IMR-90 (cell line): ENCODE measurements around the gene PDGFA. TPM values are rescaled to one million over a fixed set of nuclear protein-coding genes. Genes with fewer than 3 reads are reported as not detected.

Source experiments
- ATAC-seq: fragments of 200-7000 bp; cut with Tn5 transposase; 2 replicates; pipeline ENCODE4 v1.9.1; 2020; ENCODE audit warnings: low read depth, mild to moderate bottlenecking, moderate library complexity
- BruUV-seq: library from RNA; stranded (reverse); fragments of 400-500 nt; replicated peaks from 2 replicates; lab custom pipeline; 2021; lab: Mats Ljungman, UMichigan
- CTCF ChIA-PET: fragments of 300-600 bp; formaldehyde crosslinking; extraction: SDS; loops from one replicate; lab custom pipeline; 2021; ENCODE audit warnings: antibody characterized with exemption; lab: Yijun Ruan, JAX
- POLR2A ChIA-PET: fragments of 300-600 bp; sonication (Branson Sonifier 250); formaldehyde crosslinking; loops from one replicate; lab custom pipeline; 2022; ENCODE audit warnings: antibody characterized with exemption; ENCODE audit not compliant: unreplicated experiment; lab: Charles Lee
- DNase-seq: peaks from one replicate; pipeline ENCODE4 v3.0.0; 2013
- H2AFZ ChIP-seq: replicated peaks from 2 replicates; pipeline ENCODE3; 2013; ENCODE audit warnings: low read length, mild to moderate bottlenecking; ENCODE audit not compliant: poor library complexity
- H2AK5ac ChIP-seq: 2 replicates; pipeline ENCODE4 v1.6.1; 2013; ENCODE audit warnings: low read depth, low read length, inconsistent platforms
- H2AK9ac ChIP-seq: replicated peaks from 2 replicates; pipeline ENCODE3; 2013; ENCODE audit warnings: mild to moderate bottlenecking, low read depth, low read length, moderate library complexity; ENCODE audit not compliant: poor library complexity
- H2BK120ac ChIP-seq: 2 replicates; pipeline ENCODE4 v1.6.1; 2013; ENCODE audit warnings: low read depth, low read length, inconsistent platforms
- H2BK15ac ChIP-seq: 3 replicates; pipeline ENCODE4 v1.6.1; 2013; ENCODE audit warnings: low read depth, low read length, inconsistent platforms
- H2BK20ac ChIP-seq: 2 replicates; pipeline ENCODE4 v1.6.1; 2013; ENCODE audit warnings: low read depth, mild to moderate bottlenecking, inconsistent platforms, low read length, moderate library complexity
- H2BK5ac ChIP-seq: 2 replicates; pipeline ENCODE4 v1.6.1; 2013; ENCODE audit warnings: mild to moderate bottlenecking, low read depth, low read length, inconsistent platforms; ENCODE audit not compliant: poor library complexity, severe bottlenecking
- H3K14ac ChIP-seq: replicated peaks from 2 replicates; pipeline ENCODE4 v1.6.1; 2013; ENCODE audit warnings: low read depth, low read length, inconsistent platforms
- H3K18ac ChIP-seq: 2 replicates; pipeline ENCODE4 v1.6.1; 2013; ENCODE audit warnings: low read depth, low read length, control low read depth
- H3K23ac ChIP-seq: 2 replicates; pipeline ENCODE4 v1.6.1; 2013; ENCODE audit warnings: low read depth, low read length, inconsistent platforms
- H3K27ac ChIP-seq: 2 replicates; pipeline ENCODE4 v1.5.1; 2013; ENCODE audit warnings: mild to moderate bottlenecking, control low read depth, low read length; ENCODE audit not compliant: insufficient read depth
- H3K27me3 ChIP-seq: 2 replicates; pipeline ENCODE4 v1.6.1; 2013; ENCODE audit warnings: low read length; ENCODE audit not compliant: control insufficient read depth, insufficient read depth
- H3K36me3 ChIP-seq: 2 replicates; pipeline ENCODE4 v1.6.1; 2013; ENCODE audit warnings: low read length, mixed read lengths; ENCODE audit not compliant: control insufficient read depth, insufficient read depth
- H3K4ac ChIP-seq: 2 replicates; pipeline ENCODE4 v1.6.1; 2013; ENCODE audit warnings: low read depth, low read length, inconsistent platforms
- H3K4me1 ChIP-seq: 2 replicates; pipeline ENCODE4 v1.6.1; 2013; ENCODE audit warnings: low read length, mixed read lengths; ENCODE audit not compliant: control insufficient read depth, insufficient read depth
- H3K4me2 ChIP-seq: 2 replicates; pipeline ENCODE4 v1.6.1; 2013; ENCODE audit warnings: low read depth, mild to moderate bottlenecking, control low read depth, low read length, moderate library complexity
- H3K4me3 ChIP-seq: 2 replicates; pipeline ENCODE4 v1.5.1; 2013; ENCODE audit warnings: low read depth, mild to moderate bottlenecking, control low read depth, low read length, moderate library complexity; ENCODE audit not compliant: insufficient read depth
- H3K56ac ChIP-seq: 2 replicates; pipeline ENCODE4 v1.6.1; 2013; ENCODE audit warnings: low read length, inconsistent platforms; ENCODE audit not compliant: insufficient read depth; ENCODE audit errors: extremely low read depth
- H3K79me1 ChIP-seq, 2 experiments: 2 replicates each; pipeline ENCODE4 v1.6.1; 2013; ENCODE audit warnings: low read length in 2 of 2, inconsistent platforms in 1 of 2, low read depth in 1 of 2
- H3K9ac ChIP-seq: 2 replicates; pipeline ENCODE4 v1.6.1; 2013; ENCODE audit warnings: low read depth, low read length, control low read depth
- H3K9me1 ChIP-seq: 2 replicates; pipeline ENCODE4 v1.6.1; 2013; ENCODE audit warnings: low read length, inconsistent platforms; ENCODE audit not compliant: insufficient read depth
- H3K9me3 ChIP-seq: 2 replicates; pipeline ENCODE4 v1.6.1; 2013; ENCODE audit warnings: low read length; ENCODE audit not compliant: control insufficient read depth, insufficient read depth
- H4K20me1 ChIP-seq: 2 replicates; pipeline ENCODE4 v1.6.1; 2013; ENCODE audit warnings: low read length, inconsistent platforms; ENCODE audit not compliant: insufficient read depth
- H4K5ac ChIP-seq: 2 replicates; pipeline ENCODE4 v1.6.1; 2013; ENCODE audit warnings: mild to moderate bottlenecking, low read depth, low read length, control low read depth
- H4K8ac ChIP-seq, 2 experiments: 2 replicates each; pipeline ENCODE4 v1.6.1; 2013; ENCODE audit warnings: low read depth in 2 of 2, low read length in 2 of 2, control low read depth in 1 of 2, inconsistent platforms in 1 of 2
- H4K91ac ChIP-seq: 2 replicates; pipeline ENCODE4 v1.6.1; 2013; ENCODE audit warnings: low read depth, low read length, inconsistent platforms; ENCODE audit not compliant: insufficient read depth
- BHLHE40 ChIP-seq: fragments of 150-350 bp; IDR thresholded peaks from 2 replicates; pipeline ENCODE4 v1.6.1; 2016; ENCODE audit warnings: mild to moderate bottlenecking, low read depth, low read length
- CEBPB ChIP-seq: IDR thresholded peaks from 2 replicates; pipeline ENCODE4 v1.6.1; 2012; ENCODE audit warnings: low read depth, low read length, improper control_type of control experiment
- CHD1 ChIP-seq: IDR thresholded peaks from 2 replicates; pipeline ENCODE4 v1.6.1; 2012; ENCODE audit warnings: low read depth, low read length, improper control_type of control experiment
- FOS ChIP-seq: fragments of 150-350 bp; IDR thresholded peaks from 2 replicates; pipeline ENCODE4 v1.6.1; 2016; ENCODE audit warnings: low read depth, low read length
- MAFK ChIP-seq: IDR thresholded peaks from 2 replicates; pipeline ENCODE4 v1.6.1; 2012; ENCODE audit warnings: low read depth, low read length, improper control_type of control experiment
- MAZ ChIP-seq: IDR thresholded peaks from 2 replicates; pipeline ENCODE4 v1.6.1; 2012; ENCODE audit warnings: low read depth, mild to moderate bottlenecking, low read length, improper control_type of control experiment, moderate library complexity, borderline replicate concordance
- MXI1 ChIP-seq: IDR thresholded peaks from 2 replicates; pipeline ENCODE4 v1.6.1; 2012; ENCODE audit warnings: low read depth, mild to moderate bottlenecking, low read length, moderate library complexity, borderline replicate concordance
- NFE2L2 ChIP-seq: fragments of 150-350 bp; IDR thresholded peaks from 2 replicates; pipeline ENCODE4 v1.6.1; 2016; ENCODE audit warnings: low read depth, mild to moderate bottlenecking, low read length
- POLR2A ChIP-seq: IDR thresholded peaks from 2 replicates; pipeline ENCODE4 v1.6.1; 2012; ENCODE audit warnings: mild to moderate bottlenecking, low read depth, low read length
- RAD21 ChIP-seq: IDR thresholded peaks from 2 replicates; pipeline ENCODE4 v1.6.1; 2012; ENCODE audit warnings: low read length, improper control_type of control experiment
- RCOR1 ChIP-seq: IDR thresholded peaks from 2 replicates; pipeline ENCODE4 v1.6.1; 2012; ENCODE audit warnings: mild to moderate bottlenecking, low read length, improper control_type of control experiment; ENCODE audit not compliant: insufficient replicate concordance
- RFX5 ChIP-seq: IDR thresholded peaks from 2 replicates; pipeline ENCODE4 v1.8.0; 2012; ENCODE audit warnings: low read depth, mild to moderate bottlenecking, low read length, moderate library complexity
- SMC3 ChIP-seq: fragments of 150-350 bp; IDR thresholded peaks from 2 replicates; pipeline ENCODE4 v1.6.1; 2016; ENCODE audit warnings: low read depth, mild to moderate bottlenecking, antibody characterized with exemption, low read length, moderate library complexity
- WGBS, 2 experiments: methylation state at CpG; one replicate each; pipeline versions ENCODE4 v1.1.5 to v1.1.7; 2013; ENCODE audit warnings: missing lambda C conversion rate in 2 of 2; ENCODE audit not compliant: insufficient read length in 1 of 2; ENCODE audit errors: extremely low coverage in 2 of 2; 5-methylcytosine and 5-hydroxymethylcytosine counted together
- dilution Hi-C: fragments of 300-500 bp; cut with HindIII; formaldehyde crosslinking; loops from one replicate; pipeline ENCODE4 v1.14.3; 2018; ENCODE audit warnings: low sequenced_read_pairs; ENCODE audit not compliant: unreplicated experiment
- in situ Hi-C: fragments of 300-500 bp; cut with MboI; formaldehyde crosslinking; loops from 3 replicates; pipeline ENCODE4 v1.14.3; 2019; ENCODE audit warnings: low sequenced_read_pairs, inconsistent platforms, mixed read lengths
- intact Hi-C: fragments of 100-400 bp; cut with micrococcal nuclease; formaldehyde crosslinking; loops from 2 replicates; pipeline ENCODE4 v1.10.0; 2022
- polyA plus RNA-seq, 3 experiments: library from polyadenylated mRNA; depleted of rRNA; stranded (reverse); fragments of >200 nt; gene quantifications; 2 replicates each; pipeline ENCODE4 v1.2.3, GENCODE V29; 2012; ENCODE audit warnings: low replicate concordance in 1 of 3
- total RNA-seq: library from RNA; depleted of rRNA; stranded (reverse); fragments of >200 nt; gene quantifications from 2 replicates; pipeline ENCODE4 v1.2.3, GENCODE V29; 2012
- TF ChIP-seq, protein P1 (sequence below): fragments of 150-350 bp; IDR thresholded peaks from 2 replicates; pipeline ENCODE4 v1.6.1; 2017; ENCODE audit warnings: mild to moderate bottlenecking, antibody characterized with exemption, low read length, low read depth
- TF ChIP-seq, protein P2 (sequence below): fragments of 150-350 bp; IDR thresholded peaks from 2 replicates; pipeline ENCODE4 v1.6.1; 2016; ENCODE audit warnings: low read depth, mild to moderate bottlenecking, low read length, moderate library complexity, borderline replicate concordance
- TF ChIP-seq, protein P3 (sequence below): conservative IDR thresholded peaks from 2 replicates; pipeline ENCODE4 v1.5.1; 2012; ENCODE audit warnings: mild to moderate bottlenecking, low read depth, low read length, improper control_type of control experiment

The PDGFA gene
- total and polyA plus RNA-seq, 2 of the 4 experiments (the other 2 are of a cell fraction), result 3.3 to 3.8 TPM

DNA sequence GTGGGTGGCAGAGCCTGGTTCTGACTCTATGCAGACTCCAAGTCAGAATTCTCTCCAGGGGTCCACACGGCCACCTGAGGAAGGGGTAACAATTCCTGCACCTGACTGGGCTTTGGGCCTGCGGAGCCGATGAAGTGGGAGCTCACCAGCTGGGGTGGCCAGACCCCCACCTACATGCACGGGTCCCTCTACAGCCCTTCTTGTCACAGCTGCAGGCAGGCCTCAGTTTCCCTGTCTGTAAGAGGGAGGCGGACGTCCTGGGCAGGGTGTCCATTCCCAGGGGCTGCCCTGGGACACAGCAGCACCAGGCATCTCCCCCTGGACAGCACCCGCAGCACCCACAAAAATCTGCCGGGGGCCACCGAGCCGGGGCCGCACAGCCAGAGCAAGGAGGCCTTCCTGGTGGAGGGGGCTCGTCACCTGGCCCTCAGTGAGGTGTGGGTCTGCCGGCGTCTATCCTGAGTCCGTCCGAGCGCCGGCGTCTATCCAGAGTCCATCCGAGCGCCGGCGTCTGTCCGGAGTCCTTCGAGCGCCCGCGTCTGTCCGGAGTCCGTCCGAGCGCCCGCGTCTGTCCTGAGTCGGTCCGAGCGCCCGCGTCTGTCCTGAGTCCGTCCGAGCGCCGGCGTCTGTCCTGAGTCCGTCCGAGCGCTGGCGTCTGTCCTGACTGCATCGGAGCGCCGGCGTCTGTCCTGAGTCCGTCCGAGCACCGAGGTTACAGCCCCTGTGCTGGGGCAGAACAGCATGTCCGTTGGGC lies 65.1 kb downstream of the PDGFA start:
- no peak overlapping the region for H4K8ac ChIP-seq
- ChIA-PET CTCF (no interaction called here), POLR2A (no interaction called here)
- no peak overlapping the region for H3K27ac ChIP-seq
- DNase-seq, result no peak
- H3K9me3 ChIP-seq, result no peaks in the 10 kb centered on the region; the same call in 1 of the 2 replicates
- no peaks in the 10 kb centered on the region for H3K79me1 ChIP-seq
- no TSS peak for BruUV-seq
- no peak overlapping the region for H2BK20ac ChIP-seq
- peaks cover 2% of the 10 kb centered on the region; the same call in 1 of the 2 replicates for H4K20me1 ChIP-seq
- H3K9me1 ChIP-seq, result no peaks in the 10 kb centered on the region
- H3K9ac ChIP-seq, result no peak overlapping the region
- ATAC-seq, result no peak
- H3K14ac ChIP-seq, result no peak overlapping the region
- no peak overlapping the region for H2AK5ac ChIP-seq
- no peak overlapping the region for H3K4me3 ChIP-seq
- dilution Hi-C loops (no loop called here), intact Hi-C loops (no loop called here), in situ Hi-C loops (no loop called here)
- H2AFZ ChIP-seq, result no peak overlapping the region
- H3K36me3 ChIP-seq, result no peaks in the 10 kb centered on the region
- H4K91ac ChIP-seq, result no peak overlapping the region
- H3K56ac ChIP-seq, result no peak overlapping the region
- TF ChIP-seq, protein P1, sequence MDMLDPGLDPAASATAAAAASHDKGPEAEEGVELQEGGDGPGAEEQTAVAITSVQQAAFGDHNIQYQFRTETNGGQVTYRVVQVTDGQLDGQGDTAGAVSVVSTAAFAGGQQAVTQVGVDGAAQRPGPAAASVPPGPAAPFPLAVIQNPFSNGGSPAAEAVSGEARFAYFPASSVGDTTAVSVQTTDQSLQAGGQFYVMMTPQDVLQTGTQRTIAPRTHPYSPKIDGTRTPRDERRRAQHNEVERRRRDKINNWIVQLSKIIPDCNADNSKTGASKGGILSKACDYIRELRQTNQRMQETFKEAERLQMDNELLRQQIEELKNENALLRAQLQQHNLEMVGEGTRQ, result no peak
- TF ChIP-seq FOS, result no peak
- no peak for TF ChIP-seq MXI1
- no peak for TF ChIP-seq BHLHE40
- TF ChIP-seq RAD21, result no peak
- TF ChIP-seq MAFK, result no peak
- TF ChIP-seq RCOR1, result no peak
- TF ChIP-seq POLR2A, result no peak
- no peak for TF ChIP-seq SMC3
- no peak for TF ChIP-seq RFX5
- TF ChIP-seq, protein P2, sequence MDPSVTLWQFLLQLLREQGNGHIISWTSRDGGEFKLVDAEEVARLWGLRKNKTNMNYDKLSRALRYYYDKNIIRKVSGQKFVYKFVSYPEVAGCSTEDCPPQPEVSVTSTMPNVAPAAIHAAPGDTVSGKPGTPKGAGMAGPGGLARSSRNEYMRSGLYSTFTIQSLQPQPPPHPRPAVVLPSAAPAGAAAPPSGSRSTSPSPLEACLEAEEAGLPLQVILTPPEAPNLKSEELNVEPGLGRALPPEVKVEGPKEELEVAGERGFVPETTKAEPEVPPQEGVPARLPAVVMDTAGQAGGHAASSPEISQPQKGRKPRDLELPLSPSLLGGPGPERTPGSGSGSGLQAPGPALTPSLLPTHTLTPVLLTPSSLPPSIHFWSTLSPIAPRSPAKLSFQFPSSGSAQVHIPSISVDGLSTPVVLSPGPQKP, result no peak
- TF ChIP-seq MAZ, result no peak
- TF ChIP-seq NFE2L2, result no peak
- TF ChIP-seq CEBPB, result no peak
- no peak for TF ChIP-seq CHD1
- TF ChIP-seq, protein P3, sequence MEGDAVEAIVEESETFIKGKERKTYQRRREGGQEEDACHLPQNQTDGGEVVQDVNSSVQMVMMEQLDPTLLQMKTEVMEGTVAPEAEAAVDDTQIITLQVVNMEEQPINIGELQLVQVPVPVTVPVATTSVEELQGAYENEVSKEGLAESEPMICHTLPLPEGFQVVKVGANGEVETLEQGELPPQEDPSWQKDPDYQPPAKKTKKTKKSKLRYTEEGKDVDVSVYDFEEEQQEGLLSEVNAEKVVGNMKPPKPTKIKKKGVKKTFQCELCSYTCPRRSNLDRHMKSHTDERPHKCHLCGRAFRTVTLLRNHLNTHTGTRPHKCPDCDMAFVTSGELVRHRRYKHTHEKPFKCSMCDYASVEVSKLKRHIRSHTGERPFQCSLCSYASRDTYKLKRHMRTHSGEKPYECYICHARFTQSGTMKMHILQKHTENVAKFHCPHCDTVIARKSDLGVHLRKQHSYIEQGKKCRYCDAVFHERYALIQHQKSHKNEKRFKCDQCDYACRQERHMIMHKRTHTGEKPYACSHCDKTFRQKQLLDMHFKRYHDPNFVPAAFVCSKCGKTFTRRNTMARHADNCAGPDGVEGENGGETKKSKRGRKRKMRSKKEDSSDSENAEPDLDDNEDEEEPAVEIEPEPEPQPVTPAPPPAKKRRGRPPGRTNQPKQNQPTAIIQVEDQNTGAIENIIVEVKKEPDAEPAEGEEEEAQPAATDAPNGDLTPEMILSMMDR, result no peak
- peaks cover 26% of the 10 kb centered on the region for H3K27me3 ChIP-seq
- no peak overlapping the region for H2BK5ac ChIP-seq
- no peak overlapping the region for H3K18ac ChIP-seq
- H3K4me2 ChIP-seq, result no peak overlapping the region
- H3K4me1 ChIP-seq, result peaks cover 7% of the 10 kb centered on the region
- no peak overlapping the region for H3K23ac ChIP-seq
- 86% methylated on average over 9 of the region's 56 CpGs; no CpG with 5 or more reads in 1 of the 2 experiments for WGBS, 2 experiments
- no peak overlapping the region for H2AK9ac ChIP-seq
- H4K5ac ChIP-seq, result no peak overlapping the region
- no peak overlapping the region for H3K4ac ChIP-seq
- H2BK120ac ChIP-seq, result no peak overlapping the region
- no peak overlapping the region for H2BK15ac ChIP-seq
